Measurements from ENCODE around the gene DLGAP5.

DLGAP5 gene

DNA sequence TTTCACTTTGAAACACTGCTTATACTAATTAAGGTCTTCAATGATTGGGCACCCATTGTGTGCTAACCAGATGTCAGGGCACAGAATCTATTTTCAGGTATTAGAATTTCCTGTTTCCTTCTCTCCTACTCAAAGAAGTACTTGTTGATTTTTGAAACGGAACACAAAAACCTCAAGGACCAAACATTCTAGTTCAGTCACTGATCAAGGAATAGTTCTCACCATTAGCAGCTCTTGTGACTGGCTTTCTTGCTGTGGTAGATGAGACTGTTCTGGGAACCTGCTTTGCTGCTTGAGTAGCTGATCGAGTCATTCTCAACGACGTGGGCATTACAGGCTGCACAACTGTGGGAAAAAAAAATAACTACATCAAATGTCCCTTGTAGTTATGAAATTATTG is 11.0 kb downstream of the DLGAP5 start:
- DNase-seq, result no peak

DNA sequence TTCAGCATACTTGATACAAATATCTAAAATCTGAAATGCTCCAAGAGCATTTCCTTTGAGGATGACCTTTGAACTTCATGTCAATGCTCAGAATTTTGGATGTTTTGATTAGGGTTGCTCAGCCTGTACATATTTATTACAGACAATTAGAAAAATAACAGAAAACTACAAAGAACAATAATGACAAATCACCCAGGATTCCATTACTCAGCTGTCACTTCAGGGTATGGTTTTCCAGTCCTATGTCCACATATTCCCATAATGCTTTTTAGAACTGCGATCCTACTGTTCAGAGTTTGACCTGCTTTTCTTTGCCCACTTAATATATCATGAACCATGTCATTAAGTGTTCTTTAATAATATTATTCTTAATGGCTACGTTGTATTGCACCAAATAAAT is 11.4 kb downstream of the DLGAP5 start:
- no peak for DNase-seq

GRCh38 chr14:55170526-55170925 is 20.9 kb downstream of the DLGAP5 start:
- no peak for DNase-seq

DNA sequence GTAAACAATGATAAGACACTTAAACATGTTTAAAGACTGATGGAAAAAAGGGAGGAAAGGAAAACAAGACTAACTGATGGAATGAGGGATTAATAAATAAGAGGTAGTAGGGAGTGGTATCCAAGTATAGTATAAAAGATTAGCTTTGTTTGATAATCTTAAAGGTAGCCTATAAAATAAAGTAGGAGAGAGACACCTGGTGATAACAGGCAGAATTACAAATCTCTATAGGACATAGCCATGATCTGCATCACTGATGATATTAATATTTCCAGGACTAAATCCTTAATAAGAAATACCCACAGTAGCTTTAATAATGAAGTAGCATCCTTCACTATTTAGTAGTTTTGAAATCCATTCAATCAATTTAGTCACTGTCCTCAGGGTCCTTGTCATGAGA is 30.4 kb downstream of the DLGAP5 start:
- peak; percentile 50 for DNase-seq

GRCh38 chr14:55158412-55158811 is 33.0 kb downstream of the DLGAP5 start:
- no peak for DNase-seq

- no peak for DNase-seq
Observed at GRCh38 chr14:55157080-55157479, 34.3 kb downstream of the DLGAP5 start.

DNA sequence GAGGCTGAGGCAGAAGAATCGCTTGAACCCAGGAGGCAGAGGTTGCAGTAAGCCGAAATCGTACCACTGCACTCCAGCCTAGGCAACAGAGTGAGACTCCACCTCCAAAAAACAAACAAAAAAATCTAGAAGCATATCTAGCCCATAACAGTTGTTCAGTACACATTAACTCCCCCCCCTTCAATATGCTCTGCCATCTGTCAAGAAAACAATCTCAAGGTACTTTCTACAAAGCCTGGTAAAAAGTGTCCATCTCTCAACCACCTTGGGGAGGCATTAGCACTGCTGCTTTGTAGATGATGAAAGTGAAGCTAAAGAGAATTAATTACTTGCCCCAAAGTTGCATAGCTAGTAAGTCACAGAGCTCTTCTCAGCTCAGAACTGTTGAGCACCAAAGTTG is 37.4 kb downstream of the DLGAP5 start:
- DNase-seq, result no peak

DNA sequence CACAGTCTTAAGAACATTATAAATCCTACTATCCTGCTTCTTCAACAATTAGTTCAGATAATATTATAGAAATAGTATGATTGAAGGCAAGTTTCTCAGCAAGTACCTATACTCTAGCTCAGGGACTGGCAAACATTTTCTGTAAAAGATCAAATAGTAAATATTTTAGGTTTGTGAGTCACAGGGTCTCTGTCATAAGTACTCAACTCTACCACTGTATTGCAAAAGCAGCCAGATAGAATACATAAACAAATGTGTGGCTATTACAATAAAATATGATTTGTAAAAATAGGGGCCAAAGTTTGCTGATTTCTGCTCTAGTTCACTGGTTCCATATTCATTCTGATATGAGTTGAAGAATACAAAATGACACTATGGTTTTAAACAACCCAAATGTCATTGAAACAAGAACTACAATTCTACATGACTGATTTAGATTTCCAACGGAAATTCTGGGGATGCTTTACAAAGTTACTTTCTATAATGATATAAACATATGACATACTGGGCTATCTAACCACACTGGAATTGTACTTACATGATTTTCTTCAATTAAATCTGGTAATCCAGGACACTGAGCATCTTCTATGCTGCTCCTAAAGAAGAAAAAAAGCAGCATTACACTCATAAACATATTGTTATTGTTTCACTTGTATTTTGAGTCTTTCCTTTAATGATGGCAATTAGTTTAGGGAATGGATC is 39.2 kb downstream of the DLGAP5 start:
- no peak for DNase-seq

DNA sequence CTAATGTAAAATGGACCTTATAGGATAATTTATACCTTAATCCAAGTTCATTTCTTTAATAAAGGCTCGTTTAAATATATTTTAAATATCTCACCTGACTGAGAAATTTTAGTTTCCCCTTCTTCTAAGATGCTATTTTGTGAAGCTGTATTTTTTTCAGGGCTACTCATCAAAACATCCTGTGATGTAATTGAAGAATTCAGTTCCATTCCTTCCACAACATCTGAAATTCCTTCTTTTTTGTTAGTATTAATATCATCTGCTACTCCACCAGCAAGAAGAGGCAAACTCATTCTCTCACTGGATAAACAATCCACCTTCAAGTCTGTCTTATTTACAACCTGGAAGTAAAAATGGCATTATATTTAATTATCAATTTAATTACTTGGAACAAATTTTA is 39.8 kb downstream of the DLGAP5 start:
- no peak for DNase-seq

DNA sequence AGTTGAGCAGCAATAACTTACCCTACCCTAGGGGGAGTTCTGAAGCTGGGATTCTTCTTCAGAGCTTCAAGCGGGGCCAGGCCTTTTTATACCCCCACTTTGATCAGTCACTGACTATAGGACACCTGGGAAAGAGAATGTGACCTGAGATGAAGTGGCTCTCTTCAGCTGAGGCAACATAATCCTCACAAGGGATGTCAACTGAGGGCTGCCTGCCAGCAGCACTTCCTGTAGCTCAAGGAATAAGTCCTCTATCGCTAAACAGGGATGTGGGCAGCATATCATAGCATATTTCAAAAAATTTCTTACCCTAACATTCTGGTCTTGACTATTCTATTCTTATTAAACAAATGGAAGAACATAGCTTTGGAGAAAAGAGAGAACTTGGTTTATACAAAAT is 45.0 kb downstream of the DLGAP5 start:
- DNase-seq, result no peak

DNA sequence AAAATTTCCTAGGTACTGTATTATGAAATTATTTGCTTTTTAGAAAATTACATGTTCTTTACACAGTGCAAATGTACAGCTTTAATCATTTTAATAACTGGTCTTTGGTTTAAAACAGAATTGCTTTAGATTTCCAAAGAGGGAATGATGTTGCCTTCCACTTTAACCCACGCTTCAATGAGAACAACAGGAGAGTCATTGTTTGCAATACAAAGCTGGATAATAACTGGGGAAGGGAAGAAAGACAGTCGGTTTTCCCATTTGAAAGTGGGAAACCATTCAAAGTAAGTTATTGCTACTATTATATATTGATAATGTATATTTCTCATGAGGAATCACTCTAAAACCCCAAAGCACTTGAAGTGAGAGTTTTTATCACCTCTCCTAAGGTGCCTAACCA is 48.9 kb downstream of the DLGAP5 start:
- DNase-seq, result no peak

DNA sequence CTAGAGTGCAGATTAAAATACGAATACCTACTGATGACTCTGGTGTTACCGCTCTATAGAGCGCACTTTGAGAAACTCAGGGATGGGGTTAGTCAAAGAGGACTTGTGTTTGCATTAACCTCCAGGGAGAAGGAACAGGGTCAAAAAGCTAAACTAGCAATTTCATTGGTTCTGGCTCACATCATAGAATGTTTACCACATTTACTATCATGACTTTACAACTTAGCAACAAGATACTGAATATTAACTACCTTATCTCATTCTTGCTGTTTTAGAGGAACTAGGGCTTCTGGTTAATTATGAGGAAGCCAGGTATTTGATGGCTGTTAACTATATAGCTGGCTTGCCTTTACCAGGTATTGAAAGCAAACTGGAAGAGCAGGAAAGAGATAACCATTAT is 49.6 kb downstream of the DLGAP5 start:
- DNase-seq, result no peak

- DNase-seq, result no peak
Observed at GRCh38 chr14:55139696-55140509, 51.5 kb downstream of the DLGAP5 start.

DNA sequence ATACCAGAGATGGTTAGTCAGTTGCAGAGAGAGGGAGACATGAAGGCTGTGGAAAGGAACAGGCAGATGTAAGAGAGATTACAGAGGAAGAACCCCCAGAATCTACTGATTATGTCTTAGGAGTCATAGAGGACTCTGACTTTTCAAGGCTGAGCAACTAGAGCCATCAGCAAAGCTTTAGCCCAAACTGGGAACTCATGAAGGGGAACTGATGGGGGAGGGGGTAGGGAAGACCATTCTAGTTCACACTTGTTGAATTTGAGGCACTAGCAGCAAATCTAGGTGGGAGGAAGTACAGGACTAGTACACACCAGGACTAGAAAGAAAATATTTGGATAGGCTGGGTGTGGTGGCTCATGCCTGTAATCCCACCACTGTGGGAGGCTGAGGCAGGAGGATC is 52.2 kb downstream of the DLGAP5 start:
- no peak for DNase-seq

GRCh38 chr14:55138091-55138490 is 53.3 kb downstream of the DLGAP5 start:
- no peak for DNase-seq

DNA sequence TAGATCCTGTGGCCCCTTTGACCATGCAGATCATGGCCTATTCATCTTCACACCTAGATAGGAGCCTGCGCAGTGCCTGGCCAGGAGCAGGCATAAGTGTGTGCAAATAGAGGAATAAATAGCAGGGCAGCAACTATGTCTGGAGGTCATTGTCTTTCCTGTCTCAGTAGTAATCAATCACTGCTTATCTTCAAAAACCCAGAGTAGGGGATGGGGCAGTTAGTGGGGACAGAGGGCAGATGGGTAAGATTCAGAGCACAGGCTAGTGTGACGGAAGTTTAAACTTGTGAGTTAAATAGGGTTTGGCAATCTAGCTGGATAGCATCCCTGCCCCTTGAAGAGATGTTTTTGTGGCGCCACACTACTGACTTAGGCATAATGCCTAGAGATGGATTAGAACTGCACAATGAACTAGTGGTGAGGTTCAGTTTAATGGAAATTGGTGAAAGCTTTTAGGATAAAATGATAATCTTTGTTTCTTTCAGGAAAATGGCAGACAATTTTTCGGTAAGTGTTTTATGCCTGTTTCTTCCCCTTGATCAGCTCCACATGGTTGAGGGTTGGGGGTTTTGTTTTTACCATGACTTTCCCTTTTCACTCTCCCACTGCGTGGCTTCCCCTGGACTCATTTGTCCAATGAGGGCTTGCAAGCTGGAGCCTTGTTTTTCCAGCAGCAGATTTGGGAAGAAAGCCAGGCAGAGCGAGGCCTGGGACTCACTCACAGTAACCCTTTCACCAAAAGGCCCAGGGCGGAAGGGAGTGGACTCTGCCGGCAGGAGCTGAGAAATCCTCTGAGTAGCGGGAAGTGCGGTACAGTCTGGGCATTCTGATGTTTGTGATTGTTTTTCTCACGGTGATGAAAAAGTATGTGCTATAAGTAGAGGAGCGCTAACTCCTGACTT is 54.2 kb downstream of the DLGAP5 start:
- DNase-seq, result peak; percentile 41

DNA sequence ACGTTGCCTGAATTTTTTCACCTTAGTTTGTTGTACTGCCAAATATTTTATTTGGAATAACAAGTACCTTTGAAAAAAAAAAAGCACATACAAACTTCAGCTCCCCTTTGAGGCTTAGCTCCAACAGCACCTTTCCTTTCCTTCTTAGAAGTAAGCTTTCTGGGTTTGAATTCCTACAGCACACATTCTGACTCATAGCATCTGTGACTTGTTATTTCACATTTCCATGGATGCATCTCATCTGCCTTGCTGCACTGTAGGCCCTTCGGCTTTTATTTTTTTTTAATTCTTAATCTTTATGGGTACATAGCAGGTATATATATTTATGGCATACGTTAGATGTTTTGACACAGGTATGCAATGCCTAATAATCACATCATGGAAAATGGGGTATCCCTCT is 55.1 kb downstream of the DLGAP5 start:
- no peak for DNase-seq

- DNase-seq, result peak; percentile 56
Observed at GRCh38 chr14:55133416-55133815, 58.0 kb downstream of the DLGAP5 start.

DNA sequence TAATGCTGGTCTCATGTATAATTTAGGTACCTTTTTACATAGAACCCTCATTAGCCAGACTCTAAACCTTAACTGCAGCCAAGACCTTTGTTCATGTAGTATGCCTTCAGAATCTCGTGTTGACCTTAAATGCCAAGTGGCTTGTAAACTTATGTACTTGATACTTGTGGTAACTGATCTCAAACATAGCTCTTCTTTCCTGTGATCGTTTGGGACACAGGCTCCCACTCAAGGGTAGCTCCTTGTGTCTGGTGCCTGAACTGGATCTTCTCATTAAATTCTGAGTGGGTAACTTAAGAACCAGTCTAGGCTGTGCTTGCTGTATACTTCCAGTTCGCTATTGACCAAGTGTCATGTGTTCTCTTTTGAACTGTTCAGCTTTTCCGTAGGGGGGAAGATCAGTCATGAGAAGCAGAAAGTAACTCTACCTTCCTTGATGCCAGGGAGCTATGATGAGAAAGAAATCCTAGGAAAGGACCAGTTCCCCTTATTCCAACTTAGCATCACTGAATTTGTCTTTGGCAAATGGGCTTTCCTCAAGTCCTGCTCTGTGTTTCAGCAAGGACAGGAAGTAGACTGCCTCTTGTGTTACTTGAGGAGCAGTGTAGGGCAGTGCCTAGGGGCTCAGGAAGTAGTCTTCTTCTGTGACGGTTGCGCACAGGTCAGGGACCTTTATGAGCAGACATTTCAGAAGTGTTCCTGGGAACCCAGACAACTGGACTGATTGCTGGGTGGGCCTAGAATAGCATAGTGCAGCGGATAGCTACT is 59.8 kb downstream of the DLGAP5 start:
- DNase-seq, result no peak

DNA sequence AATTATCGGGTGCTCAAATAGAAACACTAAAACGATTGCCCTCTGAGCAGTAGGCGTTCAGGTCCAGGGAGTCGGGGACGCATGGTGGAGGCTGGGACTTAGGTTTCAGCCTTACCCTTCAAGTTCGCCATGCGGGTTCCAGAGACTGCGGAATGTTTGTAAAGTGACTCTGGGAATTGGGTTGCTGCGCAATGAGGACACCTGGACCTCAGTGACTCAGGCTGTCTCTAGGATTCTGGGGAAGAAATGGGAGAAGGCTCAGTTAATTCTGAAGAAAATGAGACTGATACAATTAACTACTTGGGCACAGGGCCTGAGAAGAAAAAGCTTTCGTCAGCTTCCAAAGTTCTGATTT is 61.2 kb downstream of the DLGAP5 start:
- DNase-seq, result no peak

GRCh38 chr14:55129428-55130195 is 61.8 kb downstream of the DLGAP5 start:
- peak; percentile 77 for DNase-seq

- DNase-seq, result peak; percentile 53
Observed at GRCh38 chr14:55129086-55129427, 62.3 kb downstream of the DLGAP5 start, which contains the start of gene LGALS3. Gene LGALS3 (plus strand): TSS chr14:55129252. CDS start chr14:55137374, 8,122 bp downstream.
